ENCODE measurements around the gene HTR1E.

DNA sequence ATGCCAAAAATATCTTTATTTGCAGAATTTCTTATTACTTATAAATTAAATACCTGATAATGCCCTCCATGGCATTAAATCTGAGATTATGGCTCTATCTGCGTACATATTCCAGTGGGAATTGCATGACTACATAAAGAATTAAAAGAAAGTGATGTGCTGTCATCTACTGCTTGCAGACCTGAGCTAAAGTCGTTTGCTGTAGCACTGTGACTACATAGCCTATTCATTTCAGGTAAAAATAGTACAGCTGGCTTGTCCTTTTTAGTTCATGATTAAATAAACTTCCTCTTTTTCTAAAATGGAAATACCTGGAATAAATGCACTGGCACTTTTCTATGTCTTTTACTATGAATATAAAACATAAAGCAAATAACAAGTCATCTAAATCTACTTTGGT lies 79.4 kb downstream of the HTR1E start:
- no peak for TF ChIP-seq POLR2A (IDR thresholded peaks at IDR 0.05)
- TF ChIP-seq, protein P1, sequence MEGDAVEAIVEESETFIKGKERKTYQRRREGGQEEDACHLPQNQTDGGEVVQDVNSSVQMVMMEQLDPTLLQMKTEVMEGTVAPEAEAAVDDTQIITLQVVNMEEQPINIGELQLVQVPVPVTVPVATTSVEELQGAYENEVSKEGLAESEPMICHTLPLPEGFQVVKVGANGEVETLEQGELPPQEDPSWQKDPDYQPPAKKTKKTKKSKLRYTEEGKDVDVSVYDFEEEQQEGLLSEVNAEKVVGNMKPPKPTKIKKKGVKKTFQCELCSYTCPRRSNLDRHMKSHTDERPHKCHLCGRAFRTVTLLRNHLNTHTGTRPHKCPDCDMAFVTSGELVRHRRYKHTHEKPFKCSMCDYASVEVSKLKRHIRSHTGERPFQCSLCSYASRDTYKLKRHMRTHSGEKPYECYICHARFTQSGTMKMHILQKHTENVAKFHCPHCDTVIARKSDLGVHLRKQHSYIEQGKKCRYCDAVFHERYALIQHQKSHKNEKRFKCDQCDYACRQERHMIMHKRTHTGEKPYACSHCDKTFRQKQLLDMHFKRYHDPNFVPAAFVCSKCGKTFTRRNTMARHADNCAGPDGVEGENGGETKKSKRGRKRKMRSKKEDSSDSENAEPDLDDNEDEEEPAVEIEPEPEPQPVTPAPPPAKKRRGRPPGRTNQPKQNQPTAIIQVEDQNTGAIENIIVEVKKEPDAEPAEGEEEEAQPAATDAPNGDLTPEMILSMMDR (IDR thresholded peaks at IDR 0.05): no peak
